HEK293 (cell line): ENCODE measurements around the gene MAP4K4.

ENCODE experiments used
- CTCF ChIA-PET: fragments of 350-600 bp; formaldehyde crosslinking; extraction: SDS; loops from one replicate; lab custom pipeline; 2021; ENCODE audit warnings: antibody characterized with exemption; lab: Yijun Ruan, JAX
- POLR2A ChIA-PET: fragments of 300-600 bp; formaldehyde crosslinking; extraction: SDS; loops from one replicate; lab custom pipeline; 2020; ENCODE audit warnings: antibody characterized with exemption, inconsistent platforms; lab: Yijun Ruan, JAX
- H3K27ac ChIP-seq: fragments of 200-500 bp; sonication (Bioruptor generic); 2 replicates; pipeline ENCODE4 v1.5.1; 2014; ENCODE audit warnings: low read depth, low read length, control low read depth, inconsistent platforms; ENCODE audit errors: extremely low read depth
- H3K36me3 ChIP-seq, 2 experiments: fragments of 200-500 bp in 1 of 2; sonication (Bioruptor generic) in 1 of 2; 1 replicate in 1 of 2; 2 replicates in 1 of 2; pipeline ENCODE4 v1.5.1; 2014 to 2017; ENCODE audit warnings: inconsistent platforms in 2 of 2, low read length in 2 of 2; ENCODE audit not compliant: control insufficient read depth in 2 of 2, insufficient read depth in 1 of 2
- H3K4me1 ChIP-seq: fragments of 200-500 bp; sonication (Bioruptor generic); 2 replicates; pipeline ENCODE4 v1.5.1; 2014; ENCODE audit warnings: mild to moderate bottlenecking, low read length, inconsistent platforms; ENCODE audit not compliant: control insufficient read depth, insufficient read depth
- H3K4me3 ChIP-seq: 2 replicates; pipeline ENCODE4 v1.5.1; 2011; ENCODE audit warnings: low read depth, mild to moderate bottlenecking, control low read depth, low read length, moderate library complexity
- H3K9me3 ChIP-seq: fragments of 200-500 bp; sonication (Bioruptor generic); 2 replicates; pipeline ENCODE4 v1.5.1; 2014; ENCODE audit warnings: low read depth, low read length, inconsistent platforms; ENCODE audit not compliant: control insufficient read depth, insufficient read depth
- FEZF1 ChIP-seq: fragments of 450-650 bp; formaldehyde crosslinking; IDR thresholded peaks from 2 replicates; pipeline ENCODE4 v1.5.1; 2016; ENCODE audit warnings: missing biosample characterization, missing genetic modification characterization
- KLF1 ChIP-seq: fragments of 450-650 bp; formaldehyde crosslinking; IDR thresholded peaks from 2 replicates; pipeline ENCODE4 v1.5.1; 2016; ENCODE audit warnings: missing biosample characterization, missing genetic modification characterization
- SP2 ChIP-seq: fragments of 450-650 bp; formaldehyde crosslinking; IDR thresholded peaks from 2 replicates; pipeline ENCODE4 v1.5.1; 2016; ENCODE audit warnings: missing biosample characterization, missing genetic modification characterization
- ZNF214 ChIP-seq: fragments of 450-650 bp; formaldehyde crosslinking; IDR thresholded peaks from 2 replicates; pipeline ENCODE4 v1.5.1; 2017; ENCODE audit warnings: missing biosample characterization, mild to moderate bottlenecking, missing genetic modification characterization, borderline replicate concordance
- ZNF221 ChIP-seq: fragments of 450-650 bp; formaldehyde crosslinking; IDR thresholded peaks from 2 replicates; pipeline ENCODE4 v1.5.1; 2017; ENCODE audit warnings: missing biosample characterization, missing genetic modification characterization, borderline replicate concordance
- ZNF248 ChIP-seq: fragments of 450-650 bp; formaldehyde crosslinking; IDR thresholded peaks from 2 replicates; pipeline ENCODE4 v1.5.1; 2017; ENCODE audit warnings: missing biosample characterization, missing genetic modification characterization
- ZNF623 ChIP-seq: fragments of 450-650 bp; formaldehyde crosslinking; IDR thresholded peaks from 2 replicates; pipeline ENCODE4 v1.5.1; 2016; ENCODE audit warnings: missing biosample characterization, missing genetic modification characterization
- TF ChIP-seq, protein P1 (sequence below): fragments of 450-650 bp; formaldehyde crosslinking; conservative IDR thresholded peaks from 2 replicates; pipeline ENCODE4 v1.5.1; 2016; ENCODE audit warnings: low read depth, missing biosample characterization, missing genetic modification characterization
- TF ChIP-seq, protein P2 (sequence below): fragments of 450-650 bp; formaldehyde crosslinking; IDR thresholded peaks from 2 replicates; pipeline ENCODE4 v1.5.1; 2016; ENCODE audit warnings: missing biosample characterization, missing genetic modification characterization
- TF ChIP-seq, protein P3 (sequence below): fragments of 450-650 bp; formaldehyde crosslinking; IDR thresholded peaks from 2 replicates; pipeline ENCODE4 v1.5.1; 2016; ENCODE audit warnings: missing biosample characterization, missing genetic modification characterization
- TF ChIP-seq, protein P4 (sequence below): fragments of 450-650 bp; formaldehyde crosslinking; IDR thresholded peaks from 2 replicates; pipeline ENCODE4; 2016; ENCODE audit warnings: missing biosample characterization, missing genetic modification characterization

MAP4K4 gene

DNA sequence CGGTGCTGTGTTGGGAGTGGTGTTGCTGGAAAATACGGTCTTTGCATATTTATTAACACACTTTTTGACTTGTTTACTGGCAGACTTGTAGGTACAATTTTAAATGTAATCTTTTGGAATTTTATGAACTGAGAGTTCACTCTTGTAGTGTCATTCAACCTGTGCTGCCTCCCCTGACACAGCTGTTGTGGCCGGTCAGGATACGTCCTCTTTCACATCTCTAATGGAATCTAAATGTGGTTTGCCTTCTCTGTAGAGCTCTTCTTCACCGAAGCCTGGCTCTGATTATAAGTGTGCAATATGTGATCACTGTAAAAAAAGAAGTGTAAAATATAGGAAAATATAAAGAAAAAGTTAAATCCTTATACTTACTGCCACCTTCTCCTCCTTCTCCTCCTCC lies 94.7 kb downstream of the MAP4K4 start (continued):
- TF ChIP-seq, protein P1, sequence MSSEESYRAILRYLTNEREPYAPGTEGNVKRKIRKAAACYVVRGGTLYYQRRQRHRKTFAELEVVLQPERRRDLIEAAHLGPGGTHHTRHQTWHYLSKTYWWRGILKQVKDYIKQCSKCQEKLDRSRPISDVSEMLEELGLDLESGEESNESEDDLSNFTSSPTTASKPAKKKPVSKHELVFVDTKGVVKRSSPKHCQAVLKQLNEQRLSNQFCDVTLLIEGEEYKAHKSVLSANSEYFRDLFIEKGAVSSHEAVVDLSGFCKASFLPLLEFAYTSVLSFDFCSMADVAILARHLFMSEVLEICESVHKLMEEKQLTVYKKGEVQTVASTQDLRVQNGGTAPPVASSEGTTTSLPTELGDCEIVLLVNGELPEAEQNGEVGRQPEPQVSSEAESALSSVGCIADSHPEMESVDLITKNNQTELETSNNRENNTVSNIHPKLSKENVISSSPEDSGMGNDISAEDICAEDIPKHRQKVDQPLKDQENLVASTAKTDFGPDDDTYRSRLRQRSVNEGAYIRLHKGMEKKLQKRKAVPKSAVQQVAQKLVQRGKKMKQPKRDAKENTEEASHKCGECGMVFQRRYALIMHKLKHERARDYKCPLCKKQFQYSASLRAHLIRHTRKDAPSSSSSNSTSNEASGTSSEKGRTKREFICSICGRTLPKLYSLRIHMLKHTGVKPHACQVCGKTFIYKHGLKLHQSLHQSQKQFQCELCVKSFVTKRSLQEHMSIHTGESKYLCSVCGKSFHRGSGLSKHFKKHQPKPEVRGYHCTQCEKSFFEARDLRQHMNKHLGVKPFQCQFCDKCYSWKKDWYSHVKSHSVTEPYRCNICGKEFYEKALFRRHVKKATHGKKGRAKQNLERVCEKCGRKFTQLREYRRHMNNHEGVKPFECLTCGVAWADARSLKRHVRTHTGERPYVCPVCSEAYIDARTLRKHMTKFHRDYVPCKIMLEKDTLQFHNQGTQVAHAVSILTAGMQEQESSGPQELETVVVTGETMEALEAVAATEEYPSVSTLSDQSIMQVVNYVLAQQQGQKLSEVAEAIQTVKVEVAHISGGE (tag by site-specific recombination), result no peak

DNA sequence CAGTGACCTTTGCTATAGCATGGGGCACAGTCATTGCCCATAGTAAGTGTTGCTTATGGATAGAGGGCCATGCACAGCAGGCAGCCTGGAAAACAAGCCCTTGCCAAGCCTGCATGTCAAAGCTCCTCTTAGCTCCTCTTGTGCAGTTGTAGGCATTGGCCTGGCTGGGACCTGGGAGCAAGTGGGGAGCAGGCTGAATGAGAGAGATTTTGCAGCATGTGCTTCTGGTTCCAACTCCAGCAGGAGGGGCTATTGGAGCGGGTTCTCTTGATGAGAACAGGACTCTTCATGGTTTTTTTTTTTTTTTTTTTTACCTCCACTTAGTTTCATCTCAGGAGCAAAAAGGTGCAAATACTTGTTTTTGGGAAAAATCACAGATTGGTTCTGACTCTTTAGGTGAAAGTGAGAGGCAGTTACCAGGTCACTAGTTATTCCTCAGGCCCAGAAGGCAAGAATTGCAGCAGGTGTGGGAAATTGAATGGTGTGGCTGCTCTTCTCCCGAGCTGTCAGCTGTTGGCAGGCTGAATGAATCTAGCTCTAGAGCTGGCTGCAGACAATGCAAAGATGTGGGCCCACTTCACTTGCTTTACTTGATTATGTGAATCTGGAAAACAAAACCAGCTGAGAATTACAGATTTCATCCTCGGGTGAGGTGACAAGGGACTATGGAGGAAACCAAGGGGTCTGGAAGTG lies 95.9 kb downstream of the MAP4K4 start:
- Histone ChIP-seq H3K4me3 (no peak overlapping the region), H3K4me1 (peaks cover 3% of the 10 kb centered on the region; the same call in 1 of the 2 replicates), H3K9me3 (no peaks in the 10 kb centered on the region), H3K27ac (no peak overlapping the region), H3K36me3 (peaks cover 0 to 8% of the 10 kb centered on the region in 2 experiments; a peak in 1 of 3 replicates)
- no peak for TF ChIP-seq ZNF214 (tag by site-specific recombination)
- ChIA-PET POLR2A (no interaction called here), CTCF (interaction anchor here (0.7 to 1.4 kb wide), 3 partner anchors 17 to 375 kb away, joined by 3 to 4 read pairs (median 3); no protein-coding TSS in a partner anchor)

DNA sequence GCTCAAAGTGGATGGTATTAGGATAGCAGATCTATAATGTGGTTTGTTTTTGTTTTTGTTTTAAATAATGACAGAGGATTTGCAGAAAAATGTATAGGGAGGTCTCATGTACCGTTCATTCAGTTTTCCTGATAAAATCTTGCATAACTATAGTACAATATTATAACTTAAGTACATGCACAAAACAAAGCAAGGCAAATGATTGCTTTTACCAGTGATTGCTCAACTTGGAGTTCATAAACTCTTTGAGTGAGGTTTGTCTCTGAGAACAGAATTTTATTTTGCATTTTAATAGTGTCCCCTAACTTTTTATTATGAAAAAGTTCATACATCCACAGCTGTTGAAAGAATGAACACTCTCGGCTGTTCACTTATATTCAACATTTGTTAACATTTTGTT lies 96.6 kb downstream of the MAP4K4 start:
- ChIA-PET CTCF (interaction anchor here (0.7 kb wide), 1 partner anchor 346 kb away, joined by 3 read pairs; no protein-coding TSS in a partner anchor), POLR2A (no interaction called here)
- peaks cover 1% of the 10 kb centered on the region; the same call in 1 of the 2 replicates for H3K4me1 ChIP-seq
- no peak for TF ChIP-seq ZNF623
- TF ChIP-seq, protein P2, sequence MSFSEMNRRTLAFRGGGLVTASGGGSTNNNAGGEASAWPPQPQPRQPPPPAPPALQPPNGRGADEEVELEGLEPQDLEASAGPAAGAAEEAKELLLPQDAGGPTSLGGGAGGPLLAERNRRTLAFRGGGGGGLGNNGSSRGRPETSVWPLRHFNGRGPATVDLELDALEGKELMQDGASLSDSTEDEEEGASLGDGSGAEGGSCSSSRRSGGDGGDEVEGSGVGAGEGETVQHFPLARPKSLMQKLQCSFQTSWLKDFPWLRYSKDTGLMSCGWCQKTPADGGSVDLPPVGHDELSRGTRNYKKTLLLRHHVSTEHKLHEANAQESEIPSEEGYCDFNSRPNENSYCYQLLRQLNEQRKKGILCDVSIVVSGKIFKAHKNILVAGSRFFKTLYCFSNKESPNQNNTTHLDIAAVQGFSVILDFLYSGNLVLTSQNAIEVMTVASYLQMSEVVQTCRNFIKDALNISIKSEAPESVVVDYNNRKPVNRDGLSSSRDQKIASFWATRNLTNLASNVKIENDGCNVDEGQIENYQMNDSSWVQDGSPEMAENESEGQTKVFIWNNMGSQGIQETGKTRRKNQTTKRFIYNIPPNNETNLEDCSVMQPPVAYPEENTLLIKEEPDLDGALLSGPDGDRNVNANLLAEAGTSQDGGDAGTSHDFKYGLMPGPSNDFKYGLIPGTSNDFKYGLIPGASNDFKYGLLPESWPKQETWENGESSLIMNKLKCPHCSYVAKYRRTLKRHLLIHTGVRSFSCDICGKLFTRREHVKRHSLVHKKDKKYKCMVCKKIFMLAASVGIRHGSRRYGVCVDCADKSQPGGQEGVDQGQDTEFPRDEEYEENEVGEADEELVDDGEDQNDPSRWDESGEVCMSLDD, result no peak
- no peak for TF ChIP-seq ZNF248
- no peak for TF ChIP-seq KLF1 (tag by site-specific recombination)
- TF ChIP-seq FEZF1, result no peak
- no peak for TF ChIP-seq ZNF221 (tag by site-specific recombination)
- TF ChIP-seq SP2 (tag by site-specific recombination), result no peak
- TF ChIP-seq, protein P3, sequence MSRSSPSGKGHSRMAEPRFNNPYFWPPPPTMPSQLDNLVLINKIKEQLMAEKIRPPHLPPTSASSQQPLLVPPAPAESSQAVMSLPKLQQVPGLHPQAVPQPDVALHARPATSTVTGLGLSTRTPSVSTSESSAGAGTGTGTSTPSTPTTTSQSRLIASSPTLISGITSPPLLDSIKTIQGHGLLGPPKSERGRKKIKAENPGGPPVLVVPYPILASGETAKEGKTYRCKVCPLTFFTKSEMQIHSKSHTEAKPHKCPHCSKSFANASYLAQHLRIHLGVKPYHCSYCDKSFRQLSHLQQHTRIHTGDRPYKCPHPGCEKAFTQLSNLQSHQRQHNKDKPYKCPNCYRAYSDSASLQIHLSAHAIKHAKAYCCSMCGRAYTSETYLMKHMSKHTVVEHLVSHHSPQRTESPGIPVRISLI (tag by site-specific recombination), result no peak
- TF ChIP-seq, protein P4, sequence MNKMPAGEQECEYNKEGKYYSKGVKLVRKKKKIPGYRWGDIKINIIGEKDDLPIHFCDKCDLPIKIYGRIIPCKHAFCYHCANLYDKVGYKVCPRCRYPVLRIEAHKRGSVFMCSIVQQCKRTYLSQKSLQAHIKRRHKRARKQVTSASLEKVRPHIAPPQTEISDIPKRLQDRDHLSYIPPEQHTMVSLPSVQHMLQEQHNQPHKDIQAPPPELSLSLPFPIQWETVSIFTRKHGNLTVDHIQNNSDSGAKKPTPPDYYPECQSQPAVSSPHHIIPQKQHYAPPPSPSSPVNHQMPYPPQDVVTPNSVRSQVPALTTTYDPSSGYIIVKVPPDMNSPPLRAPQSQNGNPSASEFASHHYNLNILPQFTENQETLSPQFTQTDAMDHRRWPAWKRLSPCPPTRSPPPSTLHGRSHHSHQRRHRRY (tag by site-specific recombination), result no peak
- H3K36me3 ChIP-seq, result peaks cover 0 to 8% of the 10 kb centered on the region in 2 experiments; a peak in 1 of 3 replicates
- H3K9me3 ChIP-seq, result no peaks in the 10 kb centered on the region
- H3K4me3 ChIP-seq, result no peak overlapping the region
- no peak overlapping the region for H3K27ac ChIP-seq
